GM18867 (cell line): Measurements from ENCODE around the gene ZMYM3.
"Not testable (repeated sequence)": the region's sequence is repeated elsewhere in the genome, so short reads cannot be mapped to it uniquely, and the experiment has no call there.

Experiments
- ATAC-seq: cut with Tn5 transposase; IDR thresholded peaks from one replicate; pipeline ENCODE4 v1.9.1; 2021; ENCODE audit warnings: mild to moderate bottlenecking, moderate library complexity; ENCODE audit not compliant: unreplicated experiment

Gene ZMYM3

DNA sequence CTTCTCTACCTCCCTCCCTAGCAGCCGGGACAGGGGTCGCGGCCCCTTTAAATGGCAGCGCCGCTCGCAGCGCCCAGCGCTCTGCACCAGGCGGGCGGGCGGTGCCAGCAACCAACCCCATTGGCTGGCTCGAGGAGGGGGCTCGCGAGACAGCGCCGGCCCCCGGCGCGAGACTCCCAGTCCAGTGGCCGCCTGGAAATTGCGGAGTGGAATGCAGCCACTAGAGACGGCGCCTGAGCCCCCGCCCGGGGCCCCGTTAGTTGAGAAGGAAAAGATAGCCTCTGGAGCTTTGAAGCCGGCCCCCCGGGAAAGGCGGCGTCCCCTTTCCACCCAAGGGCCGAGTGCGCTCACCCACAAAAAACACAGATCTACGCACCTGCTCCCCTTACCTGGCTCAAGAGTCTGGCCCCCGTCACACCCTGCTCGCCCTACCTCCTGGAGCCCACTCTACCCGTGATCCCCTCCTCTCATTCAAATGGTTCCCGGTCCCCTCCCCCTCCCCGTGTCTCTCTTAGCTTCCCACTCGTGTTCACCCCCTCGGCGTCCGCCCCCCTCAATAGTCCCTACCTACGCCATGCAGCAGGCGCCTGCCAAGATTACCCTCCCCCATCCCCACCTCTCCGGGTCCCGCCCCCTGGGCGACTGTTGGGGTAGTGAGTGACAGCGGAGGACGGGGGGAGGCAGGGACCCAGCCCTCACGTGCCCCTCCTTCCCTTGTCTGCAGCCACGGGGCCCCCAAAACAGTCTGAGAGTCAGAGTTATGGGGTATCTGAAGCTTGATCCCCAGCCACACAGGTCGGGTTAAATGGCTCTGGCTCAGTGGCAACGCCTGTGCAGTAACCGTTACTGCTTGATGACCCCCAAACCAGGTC, at the start of gene ZMYM3:
TSS of gene ZMYM3 (minus strand) at position 49 of the 872 bp plus-strand sequence. CDS start 885 bp downstream, outside the sequence.
- peak; percentile 85 for ATAC-seq

DNA sequence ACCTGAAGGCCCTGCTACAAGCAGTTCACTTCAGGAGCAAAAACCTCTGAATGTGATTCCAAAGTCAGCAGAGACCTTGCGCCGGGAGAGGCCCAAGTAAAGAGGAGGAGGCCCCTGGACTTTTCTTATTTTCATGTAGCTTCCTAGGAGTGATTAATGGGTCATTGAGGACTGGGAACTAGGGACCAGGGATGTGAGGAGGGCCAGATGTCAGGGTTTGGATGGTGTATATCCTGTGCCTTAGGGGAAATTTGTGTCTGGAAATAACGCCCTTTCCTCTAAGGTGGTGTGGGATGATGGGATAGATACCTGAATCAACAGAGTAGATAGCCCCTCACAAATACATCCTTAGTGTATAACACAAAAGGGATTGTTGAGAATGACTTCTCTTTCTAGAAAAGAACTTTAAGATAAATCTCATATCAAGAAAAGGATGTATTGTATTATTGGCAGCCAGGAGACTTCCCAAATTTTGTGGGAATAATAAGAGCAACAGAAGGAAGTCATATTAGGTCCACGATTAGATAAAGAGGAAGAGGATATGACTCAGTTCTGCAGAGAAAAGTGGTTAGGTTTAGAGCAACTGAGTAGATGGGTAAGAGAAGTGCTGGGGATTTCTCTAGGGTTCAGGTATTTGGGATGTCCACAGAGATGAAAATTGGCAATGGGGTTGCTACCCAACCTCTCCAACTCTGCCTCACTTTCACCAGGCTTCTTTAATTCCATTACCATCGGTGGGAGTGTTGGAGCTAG, 48.7 kb upstream of the ZMYM3 start:
- no peak for ATAC-seq

GRCh38 chrX:71301195-71301924, 47.4 kb upstream of the ZMYM3 start, which contains the start of gene ITGB1BP2:
Gene ITGB1BP2 (plus strand): TSS chrX:71301750. CDS start chrX:71301807, 57 bp downstream.
- ATAC-seq = no peak

DNA sequence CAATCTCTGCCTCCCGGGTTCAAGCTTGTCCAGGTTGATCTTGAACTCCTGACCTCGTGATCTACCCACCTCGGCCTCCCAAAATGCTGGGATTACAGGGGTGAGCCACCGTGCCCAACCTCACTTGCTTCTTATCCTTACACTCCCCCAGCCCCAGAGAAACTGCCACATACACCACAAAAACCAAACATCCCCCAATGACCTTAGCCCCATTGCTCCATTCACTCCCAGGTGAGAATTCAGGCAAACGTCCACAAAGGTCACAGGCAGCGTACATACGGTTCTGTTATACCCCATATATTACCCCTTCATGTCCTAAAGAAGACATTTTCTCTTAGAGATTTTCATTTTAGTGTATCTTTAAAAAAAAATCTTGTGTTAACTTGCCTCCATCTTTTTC, 46.6 kb upstream of the ZMYM3 start:
- not testable (repeated sequence) for ATAC-seq

GRCh38 chrX:71300064-71300463, 46.1 kb upstream of the ZMYM3 start:
- not testable (repeated sequence) for ATAC-seq

- no peak for ATAC-seq
Observed at GRCh38 chrX:71298119-71298518, 44.2 kb upstream of the ZMYM3 start.

DNA sequence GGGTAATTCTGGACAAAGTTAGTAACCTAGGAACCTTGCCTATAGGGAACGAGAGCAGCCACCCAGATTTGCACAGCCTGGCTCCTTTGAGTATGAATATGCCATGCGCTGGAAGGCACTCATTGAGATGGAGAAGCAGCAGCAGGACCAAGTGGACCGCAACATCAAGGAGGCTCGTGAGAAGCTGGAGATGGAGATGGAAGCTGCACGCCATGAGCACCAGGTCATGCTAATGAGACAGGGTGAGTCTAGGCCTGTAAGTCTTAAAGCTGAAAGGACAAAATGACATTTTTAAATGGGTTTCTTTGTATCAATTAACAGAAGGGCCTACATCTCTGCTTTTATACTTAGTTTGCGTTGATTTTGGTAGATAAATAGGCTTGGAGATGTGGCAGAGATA, 42.9 kb upstream of the ZMYM3 start:
- ATAC-seq = no peak

- ATAC-seq = no peak
Observed at GRCh38 chrX:71292669-71293365, 38.9 kb upstream of the ZMYM3 start.

DNA sequence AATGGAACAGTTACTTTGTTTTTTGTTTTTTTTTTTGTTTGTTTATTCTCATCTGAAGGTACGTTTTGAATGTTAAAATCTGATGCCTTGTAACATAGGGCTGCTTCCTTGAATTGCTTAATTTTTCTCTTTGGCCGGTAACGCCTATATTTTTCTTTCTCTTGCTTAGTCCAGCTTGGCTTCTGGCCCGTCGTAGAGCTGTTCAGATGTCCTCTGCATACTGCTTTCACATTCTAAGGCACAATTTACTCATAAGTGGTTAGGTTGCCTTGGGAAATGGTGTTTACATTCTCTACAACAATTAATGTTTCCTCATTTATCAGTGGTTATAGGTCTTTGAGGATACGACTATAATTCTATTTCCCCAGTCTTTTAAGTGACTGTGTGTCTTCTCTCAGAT, 37.4 kb upstream of the ZMYM3 start:
- no peak for ATAC-seq

- ATAC-seq = no peak
Observed at GRCh38 chrX:71285929-71286328, 32.0 kb upstream of the ZMYM3 start.

DNA sequence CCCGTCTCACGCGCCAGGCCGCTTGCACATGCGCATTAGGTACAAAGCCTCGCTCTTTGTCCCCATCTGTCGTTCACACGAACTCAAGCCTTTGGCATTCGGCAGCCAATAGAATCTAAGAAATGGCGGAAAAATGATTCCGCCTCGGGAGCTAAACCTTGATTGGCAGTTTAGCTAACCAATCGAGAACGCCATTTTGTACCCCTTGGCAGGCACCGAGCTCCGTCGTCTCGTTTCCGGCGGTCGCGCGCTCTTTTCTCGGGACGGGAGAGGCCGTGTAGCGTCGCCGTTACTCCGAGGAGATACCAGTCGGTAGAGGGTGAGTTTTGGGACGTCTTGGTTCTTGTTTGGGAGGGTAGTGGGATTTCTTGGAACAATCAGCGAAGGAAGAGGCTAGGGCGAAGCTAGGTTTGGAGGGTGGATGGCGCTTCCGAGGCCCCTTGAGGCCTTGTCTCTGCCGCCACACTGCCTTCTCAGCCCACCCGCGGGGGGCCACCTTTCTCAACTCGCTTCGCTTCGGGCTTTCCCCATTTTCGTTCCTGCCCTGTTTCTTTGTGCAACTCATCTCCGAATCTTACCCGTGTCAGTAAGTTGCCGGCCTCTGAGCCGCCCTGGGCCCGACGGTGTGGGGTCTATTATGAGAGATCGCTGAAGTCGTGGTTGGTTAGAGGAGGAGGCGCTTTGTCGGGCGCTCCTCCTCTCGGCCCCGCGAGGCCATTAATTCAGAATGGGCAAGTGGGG, 29.6 kb upstream of the ZMYM3 start, which contains the start of gene NONO:
TSS of gene NONO (plus strand) at position 233 of the 741 bp plus-strand sequence. CDS start 7,003 bp downstream, outside the sequence.
- ATAC-seq = peak; percentile 85

- peak; percentile 36 for ATAC-seq
Observed at GRCh38 chrX:71282514-71283402, 28.8 kb upstream of the ZMYM3 start.

GRCh38 chrX:71281300-71281699, 27.4 kb upstream of the ZMYM3 start:
- ATAC-seq = not testable (repeated sequence)

DNA sequence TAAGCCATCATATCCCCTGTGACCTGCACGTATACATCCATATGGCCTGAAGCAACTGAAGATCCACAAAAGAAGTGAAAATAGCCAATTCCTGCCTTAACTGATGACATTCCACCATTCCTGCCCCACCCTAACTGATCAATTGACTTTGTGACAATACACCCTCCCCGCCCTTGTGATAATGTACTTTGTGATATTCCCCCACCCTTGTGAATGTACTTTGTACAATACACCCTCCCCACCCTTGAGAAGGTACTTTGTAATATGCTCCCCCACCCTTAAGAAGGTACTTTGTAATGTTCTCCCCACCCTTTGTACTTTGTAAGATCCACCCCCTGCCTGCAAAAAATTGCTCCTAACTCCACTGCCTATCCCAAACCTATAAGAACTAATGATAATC, 18.4 kb upstream of the ZMYM3 start:
- not testable (repeated sequence) for ATAC-seq

GRCh38 chrX:71269801-71270395, 16.0 kb upstream of the ZMYM3 start:
- ATAC-seq = no peak

DNA sequence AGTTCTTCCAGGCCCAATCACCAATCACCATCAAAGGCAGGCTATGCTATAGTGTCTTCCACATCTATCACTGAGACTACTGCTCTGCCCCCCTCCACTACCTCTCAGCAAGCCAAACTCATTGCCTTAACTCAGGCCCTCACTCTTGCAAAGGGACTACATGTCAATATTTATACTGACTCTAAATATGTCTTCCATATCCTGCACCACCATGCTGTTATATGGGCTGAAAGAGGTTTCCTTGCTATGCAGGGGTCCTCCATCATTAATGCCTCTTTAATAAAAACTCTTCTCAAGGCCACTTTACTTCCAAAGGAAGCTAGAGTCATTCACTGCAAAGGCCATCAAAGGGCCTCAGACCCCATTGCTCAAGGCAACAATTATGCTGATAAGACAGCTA, 14.7 kb upstream of the ZMYM3 start:
- ATAC-seq = not testable (repeated sequence)

DNA sequence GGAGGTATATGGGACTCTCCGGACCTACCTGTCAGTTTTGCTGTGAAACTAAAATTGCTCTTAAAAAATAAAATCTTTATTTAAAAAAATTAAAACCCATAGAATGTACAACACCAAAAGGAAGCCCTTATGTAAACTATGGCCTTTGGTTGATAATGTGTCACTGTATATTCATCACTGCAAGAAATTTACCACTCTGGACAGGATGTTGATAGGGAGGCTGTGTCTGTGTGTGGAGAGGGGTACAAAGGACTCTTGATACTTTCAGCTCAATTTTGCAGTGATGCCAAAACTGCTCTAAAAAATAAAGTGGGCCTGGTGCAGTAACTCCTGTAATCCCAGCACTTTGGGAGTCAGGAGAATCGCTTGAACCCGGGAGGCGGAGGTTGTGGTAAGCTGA, 2.9 kb upstream of the ZMYM3 start:
- no peak for ATAC-seq

DNA sequence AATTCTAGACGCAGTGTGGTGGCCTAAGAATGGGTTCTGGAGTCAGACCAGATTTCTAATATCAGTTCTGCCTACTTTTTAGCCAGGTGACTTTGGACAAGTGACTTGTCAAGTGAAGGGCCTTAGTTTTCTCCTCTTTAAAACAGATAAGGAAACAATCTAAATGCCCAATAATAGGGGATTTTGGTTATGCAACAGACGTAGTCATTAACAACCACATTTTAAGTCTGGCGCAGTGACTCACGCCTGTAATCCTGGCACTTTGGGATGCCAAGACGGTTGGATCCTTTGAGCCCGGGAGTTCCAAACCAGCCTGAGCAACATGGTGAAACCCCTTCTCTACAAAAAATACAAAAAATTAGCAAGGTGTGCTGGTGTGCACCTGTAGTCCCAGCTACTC, 2.1 kb upstream of the ZMYM3 start:
- ATAC-seq = no peak
